GM12864 (cell line): ENCODE results near the gene TCERG1L.

Experiments used
- DNase-seq: peaks from one replicate; pipeline ENCODE4 v3.0.0-alpha.2; 2011; ENCODE audit warnings: low read depth
- H3K4me3 ChIP-seq: 2 replicates; pipeline ENCODE4 v1.5.1; 2011; ENCODE audit warnings: mild to moderate bottlenecking, low read depth, low read length, control low read depth
- CTCF ChIP-seq: IDR thresholded peaks from 2 replicates; pipeline ENCODE4 v1.5.1; 2011; ENCODE audit warnings: low read depth, mild to moderate bottlenecking, moderate library complexity, low read length, control low read depth, inconsistent platforms; ENCODE audit errors: missing control alignments

Gene TCERG1L

GRCh38 chr10:131067690-131068089 lies 243.8 kb downstream of the TCERG1L start:
- no peak for DNase-seq
- no peak overlapping the region for H3K4me3 ChIP-seq
- TF ChIP-seq CTCF = no peak

DNA sequence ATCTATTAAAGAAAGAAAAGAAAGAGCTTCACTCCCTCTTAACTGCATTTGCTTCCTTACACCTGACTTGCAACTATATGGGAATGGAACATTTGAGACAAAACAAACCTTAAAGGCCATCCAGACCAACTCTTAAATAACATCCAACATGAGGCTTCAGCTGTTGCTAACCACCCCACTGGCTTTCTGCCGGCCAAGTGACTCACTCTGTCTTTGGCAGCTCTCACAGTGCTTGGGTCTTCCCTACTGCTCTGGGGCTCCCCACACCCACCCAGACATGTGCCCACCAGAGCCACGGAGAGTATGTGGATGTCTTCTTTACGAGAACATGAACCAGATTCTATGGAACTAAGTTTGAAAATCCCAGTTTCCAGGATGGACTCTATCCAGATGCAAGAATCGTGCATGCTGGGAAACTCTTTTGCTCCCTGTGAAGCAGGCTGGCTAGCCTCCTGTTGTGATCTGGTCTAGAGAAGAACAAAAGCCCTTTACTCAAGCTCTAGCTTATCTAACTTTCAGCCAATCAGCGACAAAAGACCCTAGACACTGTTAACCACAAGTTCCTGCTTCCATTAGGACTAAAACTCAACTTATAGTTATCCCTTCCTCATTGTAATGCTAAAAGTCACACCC lies 245.7 kb downstream of the TCERG1L start:
- TF ChIP-seq CTCF = no peak

GRCh38 chr10:131063311-131063710 lies 248.2 kb downstream of the TCERG1L start:
- no peak for DNase-seq
- no peak overlapping the region for H3K4me3 ChIP-seq
- TF ChIP-seq CTCF = no peak

More for the DNA sequence above, 245.7 kb downstream of the TCERG1L start:
- no peak overlapping the region for H3K4me3 ChIP-seq
- no peak for DNase-seq

GRCh38 chr10:131062621-131063260 lies 248.8 kb downstream of the TCERG1L start:
- TF ChIP-seq CTCF = no peak
- no peak for DNase-seq
- H3K4me3 ChIP-seq = no peak overlapping the region

DNA sequence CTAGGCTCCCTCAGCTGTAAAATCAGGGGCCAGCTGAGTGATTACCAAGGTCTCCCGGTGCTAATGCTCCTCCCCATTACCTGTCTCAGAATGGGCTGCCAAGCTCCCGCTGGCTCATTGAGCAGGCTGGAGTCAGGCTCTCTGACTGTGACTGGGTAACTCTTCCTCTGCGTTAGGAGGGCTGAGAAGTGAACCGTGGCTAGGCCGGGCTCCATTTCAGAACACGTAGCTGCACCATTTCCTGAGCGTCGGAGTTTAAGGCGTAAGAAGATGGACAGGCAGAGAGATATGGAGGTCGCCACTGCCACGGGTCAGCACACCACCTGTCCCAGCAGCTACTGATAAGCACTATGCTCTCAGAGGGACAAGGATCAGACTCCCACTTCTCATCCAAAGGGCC lies 250.3 kb downstream of the TCERG1L start:
- H3K4me3 ChIP-seq = no peak overlapping the region
- no peak for DNase-seq
- no peak for TF ChIP-seq CTCF

DNA sequence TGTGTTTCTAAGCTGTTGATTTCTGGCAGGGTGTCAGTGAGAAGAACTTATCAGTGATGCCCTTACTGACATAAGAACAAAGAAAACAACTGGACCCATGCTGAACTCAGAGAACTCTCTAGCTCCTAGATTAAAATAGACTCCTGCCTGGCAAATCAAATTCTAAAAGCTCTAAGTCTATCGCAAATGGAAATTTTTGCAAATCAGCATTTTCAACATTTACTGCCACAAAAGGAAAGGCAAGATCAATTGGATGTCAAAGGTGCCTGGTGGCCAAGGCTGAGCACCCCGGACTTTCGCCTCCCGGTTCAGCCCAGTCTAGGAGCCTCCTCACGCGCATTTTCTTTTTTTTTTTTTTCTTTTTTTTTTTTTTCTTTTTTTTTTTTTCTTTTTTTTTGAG lies 251.6 kb downstream of the TCERG1L start:
- DNase-seq = no peak
- no peak for TF ChIP-seq CTCF
- no peak overlapping the region for H3K4me3 ChIP-seq

- H3K4me3 ChIP-seq = no peak overlapping the region
- no peak for DNase-seq
- no peak for TF ChIP-seq CTCF
Observed at GRCh38 chr10:131058799-131059198, 252.7 kb downstream of the TCERG1L start.
